IPS-NIHi7 (cell line): ENCODE results near the gene ARHGEF10L.

Experiments
- DNase-seq: peaks from one replicate; pipeline ENCODE4 v3.0.0; 2012; ENCODE audit warnings: mixed read lengths; ENCODE audit errors: extremely low spot score

ARHGEF10L gene

GRCh38 chr1:17550729-17551584 lies 11.5 kb downstream of the ARHGEF10L start:
- DNase-seq, result no peak

GRCh38 chr1:17551755-17552234 lies 12.3 kb downstream of the ARHGEF10L start:
- DNase-seq, result no peak

- no peak for DNase-seq
These were observed 14.6 kb downstream of the ARHGEF10L start for GRCh38 chr1:17553975-17554700.

GRCh38 chr1:17554954-17555353 lies 15.5 kb downstream of the ARHGEF10L start:
- no peak for DNase-seq

GRCh38 chr1:17557986-17558385 lies 18.5 kb downstream of the ARHGEF10L start:
- DNase-seq, result no peak

GRCh38 chr1:17558541-17558940 lies 19.0 kb downstream of the ARHGEF10L start:
- DNase-seq, result no peak

GRCh38 chr1:17558954-17559614 lies 19.6 kb downstream of the ARHGEF10L start:
- no peak for DNase-seq

GRCh38 chr1:17559615-17560419 lies 20.3 kb downstream of the ARHGEF10L start:
- no peak for DNase-seq

GRCh38 chr1:17561247-17561548 lies 21.7 kb downstream of the ARHGEF10L start:
- no peak for DNase-seq

- DNase-seq, result no peak
These were observed 22.1 kb downstream of the ARHGEF10L start for GRCh38 chr1:17561561-17561985.

GRCh38 chr1:17562375-17562774 lies 22.9 kb downstream of the ARHGEF10L start:
- DNase-seq, result no peak

GRCh38 chr1:17563494-17564281 lies 24.2 kb downstream of the ARHGEF10L start:
- no peak for DNase-seq

- DNase-seq, result no peak
These were observed 25.2 kb downstream of the ARHGEF10L start for GRCh38 chr1:17564458-17565393.

- DNase-seq, result peak; percentile 54
These were observed 26.2 kb downstream of the ARHGEF10L start for GRCh38 chr1:17565461-17566252.

- no peak for DNase-seq
These were observed 26.9 kb downstream of the ARHGEF10L start for GRCh38 chr1:17566417-17566816.

GRCh38 chr1:17566892-17567291 lies 27.4 kb downstream of the ARHGEF10L start:
- no peak for DNase-seq

GRCh38 chr1:17567582-17567981 lies 28.1 kb downstream of the ARHGEF10L start:
- no peak for DNase-seq

GRCh38 chr1:17568014-17568900 lies 28.8 kb downstream of the ARHGEF10L start:
- DNase-seq, result no peak
